Astrocyte of the spinal cord (primary cell): Measurements from ENCODE around the gene SH3PXD2B.
"Not testable (repeated sequence)": the region's sequence is repeated elsewhere in the genome, so short reads cannot be mapped to it uniquely, and the experiment has no call there.

Experiments
- DNase-seq: peaks from one replicate; pipeline ENCODE4 v3.0.0; 2011; ENCODE audit warnings: low read depth, low spot score
- H3K4me3 ChIP-seq: 2 replicates; pipeline ENCODE4 v1.5.1; 2011; ENCODE audit warnings: low read depth, mild to moderate bottlenecking, low read length, moderate library complexity
- CTCF ChIP-seq: IDR thresholded peaks from 2 replicates; pipeline ENCODE4 v1.5.1; 2012; ENCODE audit warnings: low read depth, mild to moderate bottlenecking, low read length, inconsistent platforms
- in situ Hi-C: cut with HindIII; loops from 2 replicates; pipeline ENCODE4 v1.10.0; 2017; ENCODE audit warnings: low sequenced_read_pairs

Gene SH3PXD2B

DNA sequence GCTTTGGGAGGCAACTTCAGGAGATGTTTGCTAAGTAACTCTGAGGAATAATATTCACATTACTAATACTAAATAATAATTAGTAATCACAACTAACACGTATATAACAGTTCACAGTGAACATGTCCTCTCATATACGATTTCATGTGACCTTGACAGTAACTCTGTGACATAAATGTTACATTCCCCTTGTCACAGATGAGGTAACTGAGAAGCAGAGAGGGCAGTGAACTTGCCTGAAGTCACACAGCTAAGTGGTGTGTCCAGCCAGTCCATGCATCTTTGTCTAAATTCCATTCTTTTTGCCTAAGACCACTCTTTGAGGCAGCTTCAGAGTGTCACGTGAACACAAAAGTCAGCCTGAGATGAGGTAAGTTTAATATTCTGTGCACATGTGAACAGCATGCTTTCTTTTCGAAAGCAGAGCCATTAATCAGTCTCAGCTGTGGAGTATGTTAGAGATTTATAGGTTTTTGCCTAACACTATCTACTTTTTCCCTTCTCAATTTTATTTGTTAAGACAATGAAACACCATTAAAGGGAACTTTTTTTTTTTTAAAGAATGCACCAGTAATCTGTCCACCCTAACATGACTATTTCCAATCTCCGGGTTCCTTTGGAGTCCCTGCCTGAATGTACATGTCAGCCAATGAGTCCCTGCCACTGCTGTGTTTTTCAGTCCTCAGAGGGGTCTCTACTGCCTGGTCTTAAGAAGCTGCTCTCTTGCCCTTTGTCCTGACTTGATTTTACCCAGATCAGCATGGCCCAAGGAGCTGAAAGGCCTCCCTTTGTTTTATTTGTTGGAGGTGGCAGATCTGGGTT is 43.5 kb downstream of the SH3PXD2B start:
- in situ Hi-C loops = no loop called here
- DNase-seq = peak; percentile 58
- no peak overlapping the region for H3K4me3 ChIP-seq
- TF ChIP-seq CTCF = no peak

DNA sequence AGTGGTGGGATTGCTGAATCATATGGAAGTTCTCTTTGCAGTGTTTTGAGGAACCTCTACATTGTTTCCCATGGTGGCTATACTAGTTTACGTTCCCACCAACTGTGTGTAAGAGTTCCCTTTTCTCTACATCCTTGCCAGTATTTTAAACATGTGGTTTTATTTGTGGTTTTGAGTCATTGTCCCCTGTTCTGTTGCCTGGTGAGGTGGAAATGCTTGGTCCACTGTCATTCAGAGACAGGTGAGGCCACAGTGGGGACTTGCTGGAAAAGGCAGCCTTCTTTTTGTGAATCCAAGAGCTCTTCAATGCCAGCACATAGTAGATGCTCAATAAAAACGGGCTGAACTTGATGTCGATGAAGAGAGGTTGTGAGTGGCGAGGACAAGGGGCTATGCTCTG is 44.2 kb downstream of the SH3PXD2B start:
- no peak overlapping the region for H3K4me3 ChIP-seq
- peak; percentile 89 for DNase-seq
- TF ChIP-seq CTCF = no peak
- in situ Hi-C loops = no loop called here

GRCh38 chr5:172409477-172409876 is 44.8 kb downstream of the SH3PXD2B start:
- H3K4me3 ChIP-seq, in situ Hi-C loops, DNase-seq: not testable (repeated sequence)

GRCh38 chr5:172407822-172408221 is 46.5 kb downstream of the SH3PXD2B start:
- TF ChIP-seq CTCF = no peak
- in situ Hi-C loops = no loop called here
- DNase-seq = peak; percentile 85
- H3K4me3 ChIP-seq = no peak overlapping the region

DNA sequence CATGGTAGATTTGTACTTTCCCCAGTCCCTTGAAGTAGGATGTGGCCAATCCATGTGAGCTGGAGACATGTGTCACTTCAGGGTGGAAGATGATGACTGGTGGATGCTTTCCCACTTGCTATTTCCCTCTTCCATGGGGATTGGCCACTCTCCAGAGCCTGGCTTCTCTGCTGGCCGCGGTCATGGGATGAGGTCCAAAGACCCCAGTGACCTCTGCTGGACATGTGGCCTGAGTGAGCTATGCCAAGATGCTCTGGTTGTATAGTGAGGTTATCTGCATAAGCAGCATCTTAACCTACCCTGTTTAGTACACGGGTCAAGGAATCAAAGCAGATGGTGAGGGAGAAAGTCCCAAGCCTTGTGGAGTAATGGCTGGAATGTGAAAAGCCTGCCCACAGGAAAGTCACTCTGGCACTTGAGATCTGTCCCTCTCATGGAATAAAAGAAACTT is 47.1 kb downstream of the SH3PXD2B start:
- peak; percentile 45 for DNase-seq
- in situ Hi-C loops = no loop called here

GRCh38 chr5:172405226-172406107 is 48.9 kb downstream of the SH3PXD2B start:
- H3K4me3 ChIP-seq = no peak overlapping the region
- no peak for TF ChIP-seq CTCF
- in situ Hi-C loops = no loop called here
- no peak for DNase-seq

More for the DNA sequence above, 47.1 kb downstream of the SH3PXD2B start:
- no peak overlapping the region for H3K4me3 ChIP-seq
- no peak for TF ChIP-seq CTCF
